Suprapubic skin (tissue), 4 donors: Measurements from ENCODE around the gene ASB4.

ENCODE experiments used
- POLR2A ChIP-seq, 2 donors: fragments of 450-650 bp; IDR thresholded peaks; one replicate each; pipeline ENCODE4 v1.6.1; 2017; ENCODE audit warnings: antibody characterized with exemption in 2 of 2, mild to moderate bottlenecking in 2 of 2, moderate library complexity in 2 of 2
- POLR2AphosphoS5 ChIP-seq, 3 donors: sonication (generic); formaldehyde crosslinking; IDR thresholded peaks; one replicate each; pipeline ENCODE4 v1.6.1; 2017; ENCODE audit warnings: antibody characterized with exemption in 3 of 3
- TF ChIP-seq, protein P1 (sequence below), 2 donors: fragments of 200-600 bp in 1 of 2; fragments of 450-650 bp in 1 of 2; sonication (generic) in 1 of 2; IDR thresholded peaks; one replicate each; pipeline ENCODE4 v1.5.1; 2016 to 2019; ENCODE audit warnings: antibody characterized with exemption in 2 of 2, mild to moderate bottlenecking in 1 of 2, moderate library complexity in 1 of 2

DNA sequence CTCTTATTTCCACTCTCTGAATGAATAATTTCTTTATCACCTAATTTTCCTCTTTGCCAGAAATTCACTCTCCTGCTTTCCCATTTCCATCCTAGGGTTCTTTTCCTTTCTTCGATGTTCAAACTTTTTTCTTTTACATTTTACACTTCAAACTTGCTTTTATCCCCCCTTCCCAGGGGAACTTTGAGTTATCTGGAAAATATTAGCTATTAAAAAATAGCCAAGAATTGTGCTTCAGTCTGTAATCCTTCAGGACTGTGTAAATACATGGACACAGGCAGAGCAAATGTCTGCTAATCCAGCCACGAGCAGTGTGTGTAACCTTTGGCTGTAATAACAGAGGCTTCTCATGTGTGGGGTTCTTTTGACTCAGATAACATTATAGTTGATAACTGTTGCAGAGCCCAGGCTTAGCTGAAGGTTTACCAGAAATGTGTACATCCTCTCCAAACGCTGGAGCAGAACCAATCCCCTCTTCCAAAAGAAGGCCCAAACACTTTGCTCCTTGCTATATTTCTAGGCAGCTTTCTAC is 4.6 kb downstream of the ASB4 start:
- TF ChIP-seq, protein P1, sequence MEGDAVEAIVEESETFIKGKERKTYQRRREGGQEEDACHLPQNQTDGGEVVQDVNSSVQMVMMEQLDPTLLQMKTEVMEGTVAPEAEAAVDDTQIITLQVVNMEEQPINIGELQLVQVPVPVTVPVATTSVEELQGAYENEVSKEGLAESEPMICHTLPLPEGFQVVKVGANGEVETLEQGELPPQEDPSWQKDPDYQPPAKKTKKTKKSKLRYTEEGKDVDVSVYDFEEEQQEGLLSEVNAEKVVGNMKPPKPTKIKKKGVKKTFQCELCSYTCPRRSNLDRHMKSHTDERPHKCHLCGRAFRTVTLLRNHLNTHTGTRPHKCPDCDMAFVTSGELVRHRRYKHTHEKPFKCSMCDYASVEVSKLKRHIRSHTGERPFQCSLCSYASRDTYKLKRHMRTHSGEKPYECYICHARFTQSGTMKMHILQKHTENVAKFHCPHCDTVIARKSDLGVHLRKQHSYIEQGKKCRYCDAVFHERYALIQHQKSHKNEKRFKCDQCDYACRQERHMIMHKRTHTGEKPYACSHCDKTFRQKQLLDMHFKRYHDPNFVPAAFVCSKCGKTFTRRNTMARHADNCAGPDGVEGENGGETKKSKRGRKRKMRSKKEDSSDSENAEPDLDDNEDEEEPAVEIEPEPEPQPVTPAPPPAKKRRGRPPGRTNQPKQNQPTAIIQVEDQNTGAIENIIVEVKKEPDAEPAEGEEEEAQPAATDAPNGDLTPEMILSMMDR (IDR thresholded peaks at IDR 0.05): no peak
- TF ChIP-seq POLR2AphosphoS5 (IDR thresholded peaks at IDR 0.05) (no peak), POLR2A (IDR thresholded peaks at IDR 0.05) (no peak)
